Right lobe of liver (tissue), 4 donors: ENCODE measurements around the gene EIF3B.

Source experiments
- CTCF ChIP-seq, 4 donors: fragments of 200-600 bp in 3 of 4; fragments of 450-650 bp in 1 of 4; IDR thresholded peaks; one replicate each; pipeline versions ENCODE4 v1.5.1 to v1.8.0; 2016 to 2022; ENCODE audit warnings: antibody characterized with exemption in 4 of 4, mild to moderate bottlenecking in 2 of 4
- POLR2A ChIP-seq: fragments of 450-650 bp; IDR thresholded peaks from one replicate; pipeline ENCODE4 v1.6.1; 2017; ENCODE audit warnings: antibody characterized with exemption, mild to moderate bottlenecking
- donor health status: DM: no; HTN: no; CAD: no.
- donor health status: DM: no; HTN: no; CAD: no.
- donor health status: DM: no; HTN: yes; CAD: no.

- TF ChIP-seq CTCF (IDR thresholded peaks at IDR 0.05) (no peak), POLR2A (no peak)
Observed at GRCh38 chr7:2416650-2417049, 62.0 kb downstream of the EIF3B start.
